Central memory CD8-positive, alpha-beta T cell (primary cell): ENCODE data around the gene GJB1.

Experiments used
- ATAC-seq: fragments of 150-1000 bp; cut with Tn5 transposase; replicated peaks from 2 replicates; pipeline ENCODE4 v1.10.0; 2022; ENCODE audit warnings: mild to moderate bottlenecking, moderate FRiP score, moderate number of reproducible peaks; ENCODE audit not compliant: poor library complexity, severe bottlenecking; ENCODE audit errors: extremely low read depth
- DNase-seq, 2 donors: peaks; one replicate each; pipeline ENCODE4 v3.0.0; 2021; ENCODE audit warnings: low spot score in 2 of 2
- H3K27ac Mint-ChIP-seq: one replicate; pipeline ENCODE4 v1.8.0; 2022; ENCODE audit warnings: low read depth, mild to moderate bottlenecking, moderate library complexity, mixed read lengths
- H3K27me3 Mint-ChIP-seq: one replicate; pipeline ENCODE4 v1.8.0; 2022; ENCODE audit warnings: mixed read lengths
- H3K36me3 Mint-ChIP-seq: one replicate; pipeline ENCODE4 v1.8.0; 2022; ENCODE audit warnings: mild to moderate bottlenecking, moderate library complexity, mixed read lengths; ENCODE audit not compliant: insufficient read depth
- H3K4me1 Mint-ChIP-seq: one replicate; pipeline ENCODE4 v1.8.0; 2022; ENCODE audit warnings: mixed read lengths
- H3K4me3 Mint-ChIP-seq: one replicate; pipeline ENCODE4 v1.8.0; 2022; ENCODE audit warnings: mild to moderate bottlenecking, moderate library complexity, mixed read lengths
- H3K9me3 Mint-ChIP-seq: one replicate; pipeline ENCODE4 v1.8.0; 2022; ENCODE audit warnings: mixed read lengths

Gene GJB1

DNA sequence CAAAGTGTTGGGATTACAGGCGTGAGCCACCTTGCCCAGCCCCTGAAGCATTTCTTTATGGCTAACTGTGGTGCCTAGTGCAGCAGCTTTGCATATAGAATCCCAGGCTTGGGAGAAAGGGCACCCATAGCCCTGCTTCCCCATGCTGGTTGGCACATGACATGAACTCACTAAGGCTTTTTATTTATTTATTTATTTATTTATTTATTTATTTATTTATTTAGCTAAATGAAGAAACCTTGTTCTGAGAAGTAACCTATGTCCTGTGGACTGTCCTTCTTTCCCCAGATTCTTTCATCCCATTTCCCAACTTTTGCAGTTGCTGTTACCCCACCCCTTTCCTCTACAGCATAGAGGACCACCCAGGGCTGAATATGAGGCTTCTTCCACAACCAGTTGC, 1.9 kb upstream of the GJB1 start:
- peaks cover 14% of the 10 kb centered on the region for H3K27me3 Mint-ChIP-seq
- no peaks in the 10 kb centered on the region for H3K9me3 Mint-ChIP-seq
- peaks cover 6% of the 10 kb centered on the region for H3K4me1 Mint-ChIP-seq
- DNase-seq (no peak), ATAC-seq (no peak)
- H3K36me3 Mint-ChIP-seq: no peaks in the 10 kb centered on the region
- H3K4me3 Mint-ChIP-seq: no peak overlapping the region
- H3K27ac Mint-ChIP-seq: no peak overlapping the region

GRCh38 chrX:71224098-71224708, 1.2 kb downstream of the GJB1 start:
- H3K27ac Mint-ChIP-seq: no peak overlapping the region
- H3K9me3 Mint-ChIP-seq: no peaks in the 10 kb centered on the region
- no peak for ATAC-seq

DNA sequence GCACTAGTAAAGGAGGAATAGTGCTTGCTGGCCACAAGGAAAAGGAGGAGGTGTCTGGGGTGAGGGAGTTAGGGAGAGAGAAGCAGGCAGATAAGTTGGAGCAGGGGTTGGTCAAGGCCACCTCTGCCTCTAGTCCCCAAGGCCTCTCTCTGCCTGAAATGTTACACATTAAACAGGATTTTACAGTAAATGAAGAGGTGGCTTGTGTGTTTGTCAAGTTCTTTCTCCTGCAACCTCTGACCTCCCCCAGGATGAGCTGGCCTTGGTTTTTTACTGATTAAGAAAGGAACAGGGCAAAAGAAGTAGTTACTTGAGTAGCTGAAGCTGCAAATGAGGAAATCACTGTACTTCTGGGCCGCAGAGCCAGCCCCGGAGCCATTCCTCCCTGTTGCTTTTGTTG, 2.0 kb downstream of the GJB1 start:
- Mint-ChIP-seq H3K36me3 (peaks cover 1% of the 10 kb centered on the region), H3K4me3 (no peak overlapping the region), H3K27ac (no peak overlapping the region), H3K4me1 (no peaks in the 10 kb centered on the region), H3K9me3 (no peaks in the 10 kb centered on the region), H3K27me3 (peaks cover 14% of the 10 kb centered on the region)
- ATAC-seq: no peak
- DNase-seq: no peak

More at GRCh38 chrX:71224098-71224708, 1.2 kb downstream of the GJB1 start:
- Mint-ChIP-seq H3K4me1 (no peaks in the 10 kb centered on the region), H3K36me3 (peaks cover 1% of the 10 kb centered on the region), H3K4me3 (no peak overlapping the region), H3K27me3 (peaks cover 14% of the 10 kb centered on the region)
- no peak for DNase-seq

GRCh38 chrX:71225676-71226075, 2.7 kb downstream of the GJB1 start:
- Mint-ChIP-seq H3K9me3 (no peaks in the 10 kb centered on the region), H3K4me3 (no peak overlapping the region), H3K27me3 (peaks cover 14% of the 10 kb centered on the region), H3K27ac (no peak overlapping the region), H3K36me3 (peaks cover 1% of the 10 kb centered on the region), H3K4me1 (no peaks in the 10 kb centered on the region)
- ATAC-seq: no peak
- no peak for DNase-seq

- Mint-ChIP-seq H3K4me1 (no peaks in the 10 kb centered on the region), H3K27me3 (peaks cover 14% of the 10 kb centered on the region), H3K4me3 (no peak overlapping the region), H3K9me3 (no peaks in the 10 kb centered on the region), H3K36me3 (peaks cover 1% of the 10 kb centered on the region), H3K27ac (no peak overlapping the region)
- DNase-seq (no peak), ATAC-seq (no peak)
Measured at GRCh38 chrX:71227370-71228062, 4.5 kb downstream of the GJB1 start.

GRCh38 chrX:71228063-71228642, 5.1 kb downstream of the GJB1 start:
- peaks cover 14% of the 10 kb centered on the region for H3K27me3 Mint-ChIP-seq
- no peaks in the 10 kb centered on the region for H3K9me3 Mint-ChIP-seq
- no peak for ATAC-seq
- H3K36me3 Mint-ChIP-seq: peaks cover 1% of the 10 kb centered on the region
- no peak overlapping the region for H3K4me3 Mint-ChIP-seq
- no peak overlapping the region for H3K27ac Mint-ChIP-seq
- no peak for DNase-seq
- no peaks in the 10 kb centered on the region for H3K4me1 Mint-ChIP-seq

- H3K4me1 Mint-ChIP-seq: no peaks in the 10 kb centered on the region
- no peaks in the 10 kb centered on the region for H3K27me3 Mint-ChIP-seq
- no peak for ATAC-seq
- DNase-seq: no peak
- H3K27ac Mint-ChIP-seq: no peak overlapping the region
- no peaks in the 10 kb centered on the region for H3K9me3 Mint-ChIP-seq
- H3K4me3 Mint-ChIP-seq: no peak overlapping the region
- peaks cover 4% of the 10 kb centered on the region for H3K36me3 Mint-ChIP-seq
Measured at GRCh38 chrX:71235482-71235881, 12.5 kb downstream of the GJB1 start.

DNA sequence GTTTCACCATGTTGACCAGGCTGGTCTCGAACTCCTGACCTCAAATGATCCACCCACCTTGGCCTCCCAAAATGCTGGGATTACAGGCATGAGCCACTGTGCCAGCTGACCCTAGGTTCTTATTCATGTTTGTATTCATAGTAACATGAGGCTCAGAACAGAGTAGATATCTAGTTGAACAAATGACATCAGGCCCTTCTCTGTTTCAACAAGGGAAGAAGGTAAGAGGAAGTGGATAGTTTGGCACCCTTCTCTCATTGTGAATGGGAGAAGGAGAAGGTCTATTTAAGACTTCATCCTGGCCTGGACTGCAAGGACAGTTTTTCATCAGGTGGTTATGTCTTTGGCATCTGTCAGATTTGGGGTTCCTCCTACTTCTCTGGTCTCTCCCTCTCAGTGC, 13.8 kb downstream of the GJB1 start:
- Mint-ChIP-seq H3K4me3 (no peak overlapping the region), H3K4me1 (no peaks in the 10 kb centered on the region), H3K36me3 (peaks cover 8% of the 10 kb centered on the region), H3K27ac (no peak overlapping the region), H3K27me3 (no peaks in the 10 kb centered on the region), H3K9me3 (no peaks in the 10 kb centered on the region)
- ATAC-seq (no peak), DNase-seq (no peak)

DNA sequence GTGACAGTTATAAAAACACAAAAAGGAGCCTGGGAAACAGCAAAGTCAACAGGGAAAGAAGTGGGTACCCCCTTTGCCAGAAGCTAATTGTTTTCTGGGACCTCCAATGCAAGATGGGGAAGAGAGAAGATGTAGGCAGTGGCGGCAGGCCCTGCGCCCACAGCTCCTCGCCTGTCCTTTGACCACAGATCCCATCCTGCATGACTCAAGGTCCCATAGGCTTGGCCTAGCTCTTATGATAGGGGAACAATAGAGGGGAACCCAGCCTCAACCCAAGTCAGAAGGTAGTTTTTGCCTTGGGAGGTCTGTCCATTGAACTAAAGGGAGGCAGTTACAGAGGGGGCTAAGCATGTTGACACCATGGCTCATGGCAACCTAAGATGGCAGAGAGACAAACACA, 16.8 kb downstream of the GJB1 start:
- Mint-ChIP-seq H3K4me1 (no peaks in the 10 kb centered on the region), H3K4me3 (no peak overlapping the region), H3K36me3 (peaks cover 15% of the 10 kb centered on the region), H3K9me3 (no peaks in the 10 kb centered on the region), H3K27me3 (no peaks in the 10 kb centered on the region), H3K27ac (no peak overlapping the region)
- ATAC-seq (no peak), DNase-seq (no peak)

DNA sequence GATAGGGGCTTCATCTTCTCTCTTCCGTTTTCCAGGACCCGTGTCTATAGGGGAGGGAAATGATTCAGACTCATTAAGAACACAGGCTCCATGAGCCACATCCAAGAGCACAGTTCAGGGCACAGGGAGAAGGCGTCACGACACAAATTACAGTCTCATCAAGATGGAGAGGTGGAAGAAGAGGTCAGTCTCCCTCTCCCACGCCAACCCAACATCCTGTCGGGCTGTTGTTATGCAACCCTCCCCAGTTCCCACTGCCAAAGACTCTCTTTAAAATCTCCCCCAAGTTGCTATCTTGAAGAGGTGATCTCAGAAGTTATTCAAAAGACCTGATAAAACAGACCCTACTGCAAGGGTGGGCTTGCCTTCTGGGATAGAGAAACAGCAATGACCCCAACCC, 18.3 kb downstream of the GJB1 start:
- ATAC-seq (no peak), DNase-seq (no peak)
- Mint-ChIP-seq H3K9me3 (no peaks in the 10 kb centered on the region), H3K4me3 (no peak overlapping the region), H3K4me1 (no peaks in the 10 kb centered on the region), H3K27me3 (no peaks in the 10 kb centered on the region), H3K36me3 (peaks cover 23% of the 10 kb centered on the region), H3K27ac (no peak overlapping the region)

DNA sequence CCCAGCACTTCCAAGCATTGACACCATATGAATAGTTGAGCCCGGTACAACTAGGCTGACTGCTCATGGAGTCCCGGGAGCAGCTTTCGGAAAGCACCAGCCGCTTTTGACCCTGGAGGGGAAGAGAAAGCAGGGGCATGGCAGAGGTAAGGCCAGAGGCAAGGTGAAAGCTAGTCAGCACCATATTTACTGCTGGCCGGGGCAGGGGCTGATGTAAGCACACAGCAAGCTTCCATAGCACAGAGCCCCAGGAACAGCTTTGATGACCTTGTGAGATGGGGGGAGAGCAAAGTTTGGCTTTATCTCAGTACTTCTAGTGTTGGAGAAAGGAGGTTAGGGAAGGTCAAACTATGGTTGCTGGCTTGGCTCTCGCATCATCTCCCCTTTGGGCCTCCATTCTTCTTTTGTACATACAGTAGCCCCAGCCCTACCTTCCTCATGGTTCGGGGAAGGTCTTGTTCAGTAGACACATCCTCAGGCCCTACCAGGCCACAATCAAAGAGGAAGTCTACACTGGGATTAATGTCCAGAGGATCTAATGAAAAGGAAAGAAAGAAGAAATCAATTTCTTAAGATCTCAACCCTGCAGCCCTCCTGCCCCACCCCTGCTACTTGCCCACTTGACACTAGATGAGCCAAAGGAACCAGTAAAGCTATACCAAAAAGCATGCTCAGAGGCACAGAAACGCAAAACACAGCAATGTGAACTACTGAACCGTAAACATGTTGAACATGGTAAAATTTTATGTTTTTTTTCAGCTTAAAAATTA, 21.5 kb downstream of the GJB1 start:
- no peaks in the 10 kb centered on the region for H3K27me3 Mint-ChIP-seq
- DNase-seq (no peak), ATAC-seq (no peak)
- no peaks in the 10 kb centered on the region for H3K9me3 Mint-ChIP-seq
- H3K36me3 Mint-ChIP-seq: peaks cover 27% of the 10 kb centered on the region
- H3K4me1 Mint-ChIP-seq: no peaks in the 10 kb centered on the region
- no peak overlapping the region for H3K4me3 Mint-ChIP-seq
- no peak overlapping the region for H3K27ac Mint-ChIP-seq

DNA sequence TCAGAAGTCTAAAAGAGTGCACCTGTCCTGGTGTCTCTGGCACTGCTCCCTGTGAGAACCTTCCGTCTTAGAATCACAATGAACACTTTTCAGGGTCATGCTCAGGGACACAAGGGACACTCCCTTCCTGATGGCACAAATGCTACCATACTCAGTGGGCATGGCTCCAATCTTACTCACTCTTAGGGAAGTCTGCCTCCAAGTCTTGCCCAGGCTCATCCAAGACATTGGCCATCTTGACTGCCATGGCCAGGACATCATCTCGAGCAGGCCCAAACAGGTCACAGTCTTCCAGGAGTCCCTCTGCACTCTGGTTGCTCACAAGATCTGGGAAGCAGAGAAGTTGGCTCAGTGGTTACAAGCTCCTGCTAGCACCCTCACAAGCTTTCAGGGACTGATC, 22.1 kb downstream of the GJB1 start:
- no peaks in the 10 kb centered on the region for H3K9me3 Mint-ChIP-seq
- H3K36me3 Mint-ChIP-seq: peaks cover 26% of the 10 kb centered on the region
- ATAC-seq: no peak
- no peaks in the 10 kb centered on the region for H3K4me1 Mint-ChIP-seq
- no peak overlapping the region for H3K4me3 Mint-ChIP-seq
- H3K27ac Mint-ChIP-seq: no peak overlapping the region
- no peak for DNase-seq
- no peaks in the 10 kb centered on the region for H3K27me3 Mint-ChIP-seq

- Mint-ChIP-seq H3K4me1 (peaks cover 11% of the 10 kb centered on the region), H3K27me3 (no peaks in the 10 kb centered on the region), H3K27ac (no peak overlapping the region), H3K4me3 (no peak overlapping the region), H3K36me3 (peaks cover 19% of the 10 kb centered on the region), H3K9me3 (no peaks in the 10 kb centered on the region)
- ATAC-seq (no peak), DNase-seq (no peak)
Measured at GRCh38 chrX:71250841-71251240, 27.8 kb downstream of the GJB1 start.
